Mesodermal cell (in vitro differentiated cells): Measurements from ENCODE around the gene OGDH.
A peak's percentile ranks its signal among the peaks of the same experiment; 100 is the strongest.

Experiments
- H3K27ac ChIP-seq: 2 replicates; pipeline ENCODE4 v1.7.0; 2013; ENCODE audit warnings: mild to moderate bottlenecking, low read depth, low read length, moderate library complexity; ENCODE audit not compliant: severe bottlenecking
- H3K36me3 ChIP-seq: 2 replicates; pipeline ENCODE4 v1.7.1; 2013; ENCODE audit warnings: mild to moderate bottlenecking, low read length, moderate library complexity; ENCODE audit not compliant: control insufficient read depth, insufficient read depth
- H3K4me1 ChIP-seq: one replicate; pipeline ENCODE4 v1.7.1; 2013; ENCODE audit warnings: mild to moderate bottlenecking, low read length; ENCODE audit not compliant: insufficient read depth, control insufficient read depth, poor library complexity, severe bottlenecking
- H3K4me3 ChIP-seq: 2 replicates; pipeline ENCODE4 v1.7.0; 2013; ENCODE audit warnings: low read length, control low read depth, mild to moderate bottlenecking; ENCODE audit not compliant: insufficient read depth, poor library complexity, severe bottlenecking; ENCODE audit errors: extremely low read depth
- H3K9me3 ChIP-seq: 2 replicates; pipeline ENCODE4 v1.7.1; 2013; ENCODE audit warnings: mild to moderate bottlenecking, low read length, moderate library complexity; ENCODE audit not compliant: control insufficient read depth
- WGBS, 2 experiments: methylation state at CpG; one replicate each; pipeline ENCODE4 v1.1.5; 2013; ENCODE audit warnings: missing lambda C conversion rate in 2 of 2; ENCODE audit not compliant: insufficient coverage in 2 of 2; 5-methylcytosine and 5-hydroxymethylcytosine counted together

The OGDH gene

GRCh38 chr7:44607141-44608068 lies 978 bp downstream of the OGDH start:
- no peaks in the 10 kb centered on the region for H3K9me3 ChIP-seq
- peak overlapping the region; percentile 77 for H3K4me3 ChIP-seq
- WGBS, 2 experiments = 54 to 60% methylated on average over 24 to 28 of the region's 35 CpGs
- no peaks in the 10 kb centered on the region for H3K36me3 ChIP-seq
- H3K4me1 ChIP-seq = peaks cover 7% of the 10 kb centered on the region
- peak overlapping the region; percentile 83 for H3K27ac ChIP-seq

GRCh38 chr7:44608916-44609648 lies 2.7 kb downstream of the OGDH start:
- H3K4me3 ChIP-seq = no peak overlapping the region
- H3K36me3 ChIP-seq = no peaks in the 10 kb centered on the region
- no peaks in the 10 kb centered on the region for H3K9me3 ChIP-seq
- WGBS, 2 experiments = 91 to 92% methylated on average over 8 to 9 of the region's 14 CpGs
- H3K27ac ChIP-seq = peak overlapping the region; percentile 45
- peaks cover 7% of the 10 kb centered on the region for H3K4me1 ChIP-seq

- Histone ChIP-seq H3K4me3 (no peak overlapping the region), H3K9me3 (no peaks in the 10 kb centered on the region), H3K36me3 (no peaks in the 10 kb centered on the region), H3K4me1 (peaks cover 7% of the 10 kb centered on the region), H3K27ac (no peak overlapping the region)
- 94% methylated on average over 3 of the region's 3 CpGs; no CpG with 5 or more reads in 1 of the 2 experiments for WGBS, 2 experiments
Observed at GRCh38 chr7:44609829-44610228, 3.4 kb downstream of the OGDH start.

GRCh38 chr7:44615149-44615611 lies 8.8 kb downstream of the OGDH start:
- 100% methylated on average over 1 of the region's 2 CpGs for WGBS, 2 experiments
- Histone ChIP-seq H3K36me3 (peaks cover 8% of the 10 kb centered on the region), H3K9me3 (no peaks in the 10 kb centered on the region), H3K4me3 (no peak overlapping the region), H3K4me1 (peaks cover 17% of the 10 kb centered on the region), H3K27ac (no peak overlapping the region)

- Histone ChIP-seq H3K4me3 (no peak overlapping the region), H3K4me1 (peaks cover 17% of the 10 kb centered on the region), H3K36me3 (peaks cover 8% of the 10 kb centered on the region), H3K9me3 (no peaks in the 10 kb centered on the region), H3K27ac (no peak overlapping the region)
- 86 to 100% methylated on average over 3 to 4 of the region's 5 CpGs for WGBS, 2 experiments
Observed at GRCh38 chr7:44615793-44616192, 9.4 kb downstream of the OGDH start.

GRCh38 chr7:44616545-44616944 lies 10.1 kb downstream of the OGDH start:
- Histone ChIP-seq H3K4me1 (peaks cover 17% of the 10 kb centered on the region), H3K9me3 (no peaks in the 10 kb centered on the region), H3K27ac (no peak overlapping the region), H3K4me3 (no peak overlapping the region), H3K36me3 (peaks cover 8% of the 10 kb centered on the region)
- 97 to 100% methylated on average over 4 of the region's 12 CpGs for WGBS, 2 experiments

GRCh38 chr7:44617225-44617890 lies 10.9 kb downstream of the OGDH start:
- no peak overlapping the region for H3K27ac ChIP-seq
- no peak overlapping the region for H3K4me3 ChIP-seq
- H3K9me3 ChIP-seq = no peaks in the 10 kb centered on the region
- peaks cover 8% of the 10 kb centered on the region for H3K36me3 ChIP-seq
- peaks cover 17% of the 10 kb centered on the region for H3K4me1 ChIP-seq
- 85% methylated on average over 2 of the region's 2 CpGs; no CpG with 5 or more reads in 1 of the 2 experiments for WGBS, 2 experiments

- Histone ChIP-seq H3K4me1 (peaks cover 17% of the 10 kb centered on the region), H3K4me3 (no peak overlapping the region), H3K9me3 (no peaks in the 10 kb centered on the region), H3K27ac (no peak overlapping the region), H3K36me3 (peaks cover 8% of the 10 kb centered on the region)
- WGBS, 2 experiments = no CpG with 5 or more reads among the region's 1 CpG
Observed at GRCh38 chr7:44618045-44618444, 11.6 kb downstream of the OGDH start.

GRCh38 chr7:44618753-44619152 lies 12.3 kb downstream of the OGDH start:
- Histone ChIP-seq H3K27ac (no peak overlapping the region), H3K9me3 (no peaks in the 10 kb centered on the region), H3K4me1 (peaks cover 17% of the 10 kb centered on the region), H3K36me3 (peaks cover 8% of the 10 kb centered on the region), H3K4me3 (no peak overlapping the region)
- 80% methylated on average over 2 of the region's 3 CpGs; no CpG with 5 or more reads in 1 of the 2 experiments for WGBS, 2 experiments

- no peak overlapping the region for H3K27ac ChIP-seq
- H3K4me1 ChIP-seq = peaks cover 17% of the 10 kb centered on the region
- H3K36me3 ChIP-seq = peaks cover 31% of the 10 kb centered on the region
- H3K4me3 ChIP-seq = no peak overlapping the region
- H3K9me3 ChIP-seq = no peaks in the 10 kb centered on the region
- 90 to 91% methylated on average over 7 to 9 of the region's 11 CpGs for WGBS, 2 experiments
Observed at GRCh38 chr7:44621034-44621749, 14.8 kb downstream of the OGDH start.
